ENCODE results near the gene ANXA6.

Gene ANXA6

DNA sequence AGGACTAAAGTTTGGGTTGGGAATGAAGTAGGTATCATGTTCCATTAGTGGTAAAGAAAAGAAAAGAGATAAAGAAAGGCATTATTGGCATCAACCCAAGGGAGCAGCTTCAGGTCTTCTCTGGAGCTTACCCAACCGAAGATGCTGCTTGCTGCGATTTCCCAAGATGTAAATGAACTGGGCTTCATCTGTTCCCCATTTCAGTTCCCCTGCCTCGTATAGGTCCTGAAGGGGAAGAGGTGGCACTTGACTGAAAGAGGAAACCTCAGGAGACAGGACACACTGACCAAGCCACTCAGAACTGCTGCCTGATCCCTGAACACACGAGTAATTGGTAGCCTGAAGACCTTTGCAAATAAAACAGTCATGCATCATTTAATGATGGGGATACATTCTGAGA is 24.6 kb downstream of the ANXA6 start:
- no peak for ATAC-seq
- H3K27ac Mint-ChIP-seq: no peak overlapping the region

DNA sequence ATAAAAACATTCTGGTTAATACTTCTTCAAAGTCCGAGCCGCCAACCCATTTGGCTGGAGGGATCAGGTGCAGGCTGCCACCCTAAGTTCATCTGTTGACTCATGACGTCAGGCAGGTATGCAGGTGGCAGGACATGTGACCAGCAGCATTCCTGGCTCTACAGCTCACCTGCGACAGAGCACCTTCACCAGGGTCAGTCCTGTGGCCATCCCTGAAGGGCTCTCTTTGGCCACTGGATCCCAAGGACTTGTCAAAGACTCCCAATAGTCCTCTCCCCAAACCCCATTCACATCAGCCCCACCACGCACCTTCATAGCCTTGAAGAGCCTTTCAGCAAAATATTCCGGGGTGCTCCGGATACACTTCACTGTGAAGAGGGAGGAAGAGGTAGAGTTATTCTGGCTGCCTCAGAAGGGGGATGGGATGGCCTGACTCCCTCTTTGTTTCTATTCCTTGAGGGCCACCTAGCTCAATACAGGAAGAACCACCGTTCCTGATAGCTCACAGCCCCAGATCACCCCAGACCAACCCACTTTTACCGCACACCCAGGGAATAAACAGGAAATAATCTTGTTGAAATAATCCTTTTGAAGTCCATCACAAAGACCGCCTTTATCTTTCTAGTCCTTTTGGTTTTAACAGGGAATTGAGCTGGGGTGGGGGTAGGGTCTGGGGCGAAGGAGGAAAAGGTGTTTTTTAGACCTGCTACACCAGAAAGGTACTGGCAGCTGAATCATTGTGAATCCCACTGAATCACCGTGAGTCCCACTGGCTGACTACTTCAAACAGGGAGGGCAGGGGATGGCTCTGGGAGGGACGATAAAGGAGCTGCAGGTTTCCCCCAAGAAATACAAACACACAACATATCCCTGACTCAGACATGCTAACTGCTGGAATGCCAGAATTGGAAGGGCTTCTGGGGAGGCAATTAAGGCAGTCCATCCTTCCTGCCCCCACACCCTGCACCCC is 26.4 kb downstream of the ANXA6 start:
- peak overlapping the region; percentile 93 for H3K27ac Mint-ChIP-seq
- H3K4me1 Mint-ChIP-seq: peaks cover 58% of the 10 kb centered on the region
- peaks cover 100% of the 10 kb centered on the region for H3K36me3 Mint-ChIP-seq
- no peaks in the 10 kb centered on the region for H3K9me3 Mint-ChIP-seq
- no peak for DNase-seq (ENCODE audit: low spot score in 2 of 2)
- no peak overlapping the region for H3K4me3 Mint-ChIP-seq
- ATAC-seq: no peak

More for the DNA sequence above, 24.6 kb downstream of the ANXA6 start:
- Mint-ChIP-seq H3K9me3 (no peaks in the 10 kb centered on the region), H3K4me3 (no peak overlapping the region), H3K36me3 (peaks cover 100% of the 10 kb centered on the region), H3K4me1 (peaks cover 58% of the 10 kb centered on the region)
- DNase-seq (ENCODE audit: low spot score in 2 of 2): no peak

DNA sequence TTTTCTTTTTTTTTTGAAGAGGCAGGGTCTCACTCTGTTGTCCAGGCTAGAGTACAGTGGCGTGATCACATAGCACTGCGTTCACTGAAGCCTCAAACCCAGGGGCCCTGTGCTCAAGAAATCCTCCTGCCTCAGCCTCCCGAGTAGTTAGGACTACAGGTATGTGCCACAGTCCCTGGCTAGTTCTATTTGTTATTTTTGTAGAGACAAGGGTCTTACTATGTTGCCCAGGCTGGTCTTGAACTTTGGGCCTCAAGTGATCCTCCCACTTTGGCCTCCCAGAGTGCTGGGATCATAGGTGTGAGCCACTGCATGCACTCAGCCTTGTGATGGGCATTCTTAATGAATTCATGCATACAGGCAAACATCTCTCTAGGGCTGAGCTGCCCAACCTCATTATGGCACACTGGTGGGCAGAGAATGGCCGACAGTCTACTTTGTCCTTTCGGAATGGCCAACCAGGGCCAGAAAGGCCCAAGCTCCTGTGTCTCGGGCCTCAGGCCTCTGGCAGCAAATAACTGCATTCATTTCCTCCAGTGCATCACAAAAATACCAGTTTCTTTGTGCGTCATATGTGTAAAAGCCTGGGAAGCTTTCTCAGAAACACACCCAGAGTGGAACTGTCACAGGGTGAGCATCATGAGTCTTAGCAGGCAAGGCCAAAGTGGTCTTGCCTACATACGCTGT is 27.2 kb downstream of the ANXA6 start:
- H3K4me3 Mint-ChIP-seq: no peak overlapping the region
- peak overlapping the region; percentile 87 for H3K27ac Mint-ChIP-seq
- peaks cover 61% of the 10 kb centered on the region for H3K4me1 Mint-ChIP-seq
- no peak for DNase-seq (ENCODE audit: low spot score in 2 of 2)
- no peak for ATAC-seq
- peaks cover 100% of the 10 kb centered on the region for H3K36me3 Mint-ChIP-seq
- H3K9me3 Mint-ChIP-seq: no peaks in the 10 kb centered on the region

DNA sequence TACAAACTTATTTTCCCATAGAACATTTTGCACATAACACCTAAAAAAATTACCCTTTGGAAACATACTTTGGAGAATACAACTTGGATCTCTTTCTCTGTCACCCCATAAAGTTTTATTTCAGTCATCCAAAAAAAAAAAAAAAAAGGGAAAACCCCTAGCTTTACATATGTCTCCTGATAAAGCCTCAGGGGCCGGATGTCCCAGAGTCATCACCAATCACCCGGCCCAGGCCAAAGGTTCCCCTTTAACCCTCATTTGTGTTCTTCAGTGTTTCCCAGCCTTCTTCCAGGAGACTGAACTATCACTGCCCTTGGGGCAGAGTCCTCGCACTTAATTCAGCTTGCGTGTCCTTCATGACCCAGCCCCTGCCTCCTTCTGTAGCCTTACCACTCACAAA is 28.8 kb downstream of the ANXA6 start:
- H3K27ac Mint-ChIP-seq: peak overlapping the region; percentile 87
- no peak for DNase-seq (ENCODE audit: low spot score in 2 of 2)
- H3K9me3 Mint-ChIP-seq: no peaks in the 10 kb centered on the region
- H3K36me3 Mint-ChIP-seq: peaks cover 100% of the 10 kb centered on the region
- H3K4me1 Mint-ChIP-seq: peaks cover 66% of the 10 kb centered on the region
- H3K4me3 Mint-ChIP-seq: no peak overlapping the region
- ATAC-seq: no peak

DNA sequence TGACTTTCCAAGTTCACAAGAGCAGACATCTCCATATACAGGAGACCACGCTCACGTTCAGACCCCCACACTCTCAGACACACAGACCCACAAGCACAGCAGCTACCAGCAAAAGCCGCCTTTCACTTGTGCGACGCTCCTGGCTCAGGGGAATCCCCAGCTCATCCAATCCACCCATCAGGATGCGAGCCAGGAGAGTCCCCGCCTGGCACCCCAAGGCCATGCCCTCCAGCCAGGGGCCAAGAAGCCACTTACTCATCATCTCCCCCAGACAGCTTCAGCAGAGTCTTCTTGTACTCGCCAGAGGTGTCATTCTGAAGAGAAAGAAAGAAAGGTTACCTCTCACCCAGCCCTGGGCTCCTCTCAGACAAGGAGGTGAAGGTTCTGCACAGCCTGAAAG is 29.7 kb downstream of the ANXA6 start:
- no peaks in the 10 kb centered on the region for H3K9me3 Mint-ChIP-seq
- H3K4me1 Mint-ChIP-seq: peaks cover 68% of the 10 kb centered on the region
- no peak overlapping the region for H3K4me3 Mint-ChIP-seq
- DNase-seq (ENCODE audit: low spot score in 2 of 2) (no peak), ATAC-seq (no peak)
- peaks cover 100% of the 10 kb centered on the region for H3K36me3 Mint-ChIP-seq
- peak overlapping the region; percentile 82 for H3K27ac Mint-ChIP-seq

DNA sequence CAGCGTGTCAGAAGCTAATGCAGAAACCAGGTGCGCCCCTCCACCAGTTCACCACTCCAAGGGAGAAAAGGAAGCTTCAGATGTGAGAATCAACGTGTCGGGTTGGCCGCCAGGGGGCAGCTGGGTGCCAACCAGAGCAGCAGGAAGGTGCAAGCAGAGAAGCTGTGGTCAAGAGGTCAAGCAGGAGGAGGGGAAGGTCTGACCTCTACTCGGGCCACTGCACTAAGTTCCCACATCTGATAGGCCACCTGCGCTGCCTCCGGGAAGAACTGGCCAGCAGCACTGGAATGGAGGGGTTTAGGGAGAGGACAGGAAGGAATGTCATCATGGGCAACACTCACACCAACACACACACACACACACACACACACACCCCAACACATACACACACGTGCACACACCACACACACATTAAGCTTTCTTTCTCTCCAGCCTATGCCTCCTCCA is 31.4 kb downstream of the ANXA6 start:
- H3K4me3 Mint-ChIP-seq: no peak overlapping the region
- DNase-seq (ENCODE audit: low spot score in 2 of 2): peak; percentile 44 to 78
- H3K27ac Mint-ChIP-seq: peak overlapping the region; percentile 82
- peaks cover 100% of the 10 kb centered on the region for H3K36me3 Mint-ChIP-seq
- H3K4me1 Mint-ChIP-seq: peaks cover 54% of the 10 kb centered on the region
- H3K9me3 Mint-ChIP-seq: no peaks in the 10 kb centered on the region
- ATAC-seq: peak; percentile 50

DNA sequence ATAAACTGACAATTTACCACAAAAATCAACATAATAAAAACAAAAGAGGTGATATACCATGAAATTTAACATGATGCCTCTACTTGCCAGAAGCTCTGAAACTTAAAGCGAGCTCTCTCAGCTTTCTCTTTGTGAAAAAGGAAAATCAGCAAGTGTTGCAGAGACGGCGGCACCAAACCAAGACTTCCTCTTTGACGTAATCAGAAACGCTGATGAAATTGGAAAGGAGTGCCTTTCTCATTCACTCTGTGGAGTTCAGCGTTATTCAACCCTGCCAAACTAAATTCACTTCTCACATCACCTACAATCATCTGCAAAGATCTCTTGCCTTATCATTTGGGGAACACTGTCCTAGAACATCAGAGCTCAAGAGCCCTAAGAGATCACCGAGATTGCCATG is 32.2 kb downstream of the ANXA6 start:
- peaks cover 100% of the 10 kb centered on the region for H3K36me3 Mint-ChIP-seq
- H3K4me1 Mint-ChIP-seq: peaks cover 54% of the 10 kb centered on the region
- H3K9me3 Mint-ChIP-seq: no peaks in the 10 kb centered on the region
- peak; percentile 26 for ATAC-seq
- H3K4me3 Mint-ChIP-seq: no peak overlapping the region
- H3K27ac Mint-ChIP-seq: peak overlapping the region; percentile 82
- no peak for DNase-seq (ENCODE audit: low spot score in 2 of 2)

DNA sequence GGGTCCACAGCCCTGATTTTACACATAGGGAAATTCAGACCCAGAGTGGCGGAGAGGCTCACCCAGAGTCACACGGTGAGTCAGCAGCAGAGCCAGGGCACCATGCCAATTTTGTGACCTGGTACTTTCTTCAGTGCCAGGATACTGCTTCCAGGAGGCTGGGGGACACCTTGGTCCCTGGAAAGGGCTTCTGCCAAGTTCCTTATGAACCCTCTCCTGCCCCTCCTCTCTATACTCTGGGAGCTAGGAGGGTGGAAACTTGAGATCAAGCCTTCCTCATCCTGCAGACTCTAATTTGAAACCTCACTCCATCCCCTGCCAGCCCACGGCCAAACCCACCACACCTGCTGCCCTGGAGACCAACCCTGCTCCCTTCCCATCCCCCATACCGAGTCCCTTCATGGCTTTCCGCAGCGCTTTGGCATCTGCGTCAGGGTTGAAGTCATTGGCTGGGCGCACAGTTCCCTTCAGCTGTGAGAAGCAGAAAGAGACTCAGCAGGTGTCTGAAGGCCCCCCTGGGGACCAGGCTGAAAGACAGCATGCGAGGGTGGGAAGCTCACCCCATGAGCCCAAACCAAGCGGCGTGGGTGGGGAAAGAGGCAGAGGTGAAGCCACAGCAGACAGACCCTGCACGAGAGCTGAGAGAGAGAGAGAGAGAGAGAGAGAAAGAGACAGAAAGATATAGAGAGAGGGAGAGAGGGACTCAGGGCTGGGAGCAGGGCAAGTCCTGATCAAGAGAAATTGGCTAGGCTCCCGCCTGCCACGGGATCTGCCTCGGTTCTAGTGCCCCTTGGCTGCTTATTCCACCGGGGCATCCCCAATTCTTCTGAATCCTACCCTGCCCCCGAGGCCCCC is 33.5 kb downstream of the ANXA6 start:
- peaks cover 48% of the 10 kb centered on the region for H3K4me1 Mint-ChIP-seq
- ATAC-seq (peak; percentile 66), DNase-seq (ENCODE audit: low spot score in 2 of 2) (peak in 1 of 2 donors; percentile 58)

DNA sequence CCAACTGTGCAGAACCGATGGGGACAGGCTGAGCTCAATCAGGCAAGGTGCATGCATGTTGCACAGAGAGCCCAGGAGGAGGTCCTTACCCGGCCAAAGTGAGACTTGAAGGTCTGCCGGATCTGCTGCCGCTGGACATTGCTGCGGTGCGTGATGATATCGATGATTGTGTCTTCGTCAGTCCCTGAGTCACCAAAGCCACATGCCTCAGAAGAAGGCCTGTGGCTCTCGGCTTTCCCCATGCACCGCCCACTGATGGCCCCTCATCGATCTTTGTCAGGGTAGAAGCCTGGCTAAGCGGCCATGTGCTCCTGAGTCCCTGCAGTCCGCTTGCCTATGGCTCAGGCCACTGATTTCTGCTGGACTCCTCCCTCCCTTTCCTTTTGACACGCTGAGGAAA is 34.8 kb downstream of the ANXA6 start:
- peaks cover 42% of the 10 kb centered on the region for H3K4me1 Mint-ChIP-seq
- H3K4me3 Mint-ChIP-seq: no peak overlapping the region
- ATAC-seq: peak; percentile 19
- DNase-seq (ENCODE audit: low spot score in 2 of 2): no peak
- H3K27ac Mint-ChIP-seq: peak overlapping the region; percentile 94
- peaks cover 100% of the 10 kb centered on the region for H3K36me3 Mint-ChIP-seq
- H3K9me3 Mint-ChIP-seq: no peaks in the 10 kb centered on the region

More for the DNA sequence above, 33.5 kb downstream of the ANXA6 start:
- peak overlapping the region; percentile 94 for H3K27ac Mint-ChIP-seq
- peak overlapping the region; percentile 40 for H3K4me3 Mint-ChIP-seq
- H3K9me3 Mint-ChIP-seq: no peaks in the 10 kb centered on the region
- peaks cover 100% of the 10 kb centered on the region for H3K36me3 Mint-ChIP-seq

DNA sequence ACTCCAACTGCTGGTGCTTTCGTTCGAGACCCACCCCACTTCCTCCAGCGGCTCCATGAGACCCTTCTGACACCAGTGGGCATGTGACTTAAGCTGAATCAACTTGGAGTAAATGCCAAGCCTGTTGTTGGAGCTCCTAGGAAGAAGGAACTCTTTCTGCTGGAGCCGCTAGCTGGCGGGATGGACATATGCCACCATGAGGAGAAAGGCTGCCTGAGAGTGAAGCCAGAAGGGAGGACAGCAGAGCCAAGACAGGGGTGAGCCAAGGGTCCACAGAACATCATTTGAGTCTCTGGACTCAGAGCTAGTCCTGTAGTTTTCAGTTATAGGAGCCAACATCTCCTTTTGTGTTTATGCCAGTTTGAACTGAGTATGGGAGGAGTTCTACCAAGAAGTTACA is 35.9 kb downstream of the ANXA6 start:
- Mint-ChIP-seq H3K27ac (peak overlapping the region; percentile 94), H3K4me3 (no peak overlapping the region), H3K9me3 (no peaks in the 10 kb centered on the region), H3K4me1 (peaks cover 38% of the 10 kb centered on the region), H3K36me3 (peaks cover 100% of the 10 kb centered on the region)
- no peak for DNase-seq (ENCODE audit: low spot score in 2 of 2)
- no peak for ATAC-seq

DNA sequence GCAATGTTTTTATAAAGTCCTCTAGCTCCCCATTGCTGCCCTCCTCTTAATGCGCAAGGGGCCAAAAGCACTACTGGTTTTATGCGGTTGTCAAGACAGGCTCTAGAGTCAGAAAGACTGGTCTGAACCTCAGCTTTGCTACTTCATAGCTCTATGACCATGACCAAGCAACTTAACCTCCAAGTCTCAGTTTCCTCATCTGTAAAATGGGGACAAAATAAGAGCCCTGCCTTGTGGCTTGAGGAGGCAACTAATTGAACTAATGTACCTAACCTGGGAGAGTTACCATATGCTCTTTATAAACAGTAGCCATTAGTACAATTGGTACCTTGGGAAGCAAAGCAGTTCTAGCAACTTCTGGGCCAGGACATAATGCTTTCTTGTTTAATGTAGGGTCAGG is 36.5 kb downstream of the ANXA6 start:
- Mint-ChIP-seq H3K4me1 (peaks cover 35% of the 10 kb centered on the region), H3K4me3 (no peak overlapping the region), H3K9me3 (no peaks in the 10 kb centered on the region), H3K27ac (peak overlapping the region; percentile 88), H3K36me3 (peaks cover 100% of the 10 kb centered on the region)
- DNase-seq (ENCODE audit: low spot score in 2 of 2) (no peak), ATAC-seq (no peak)

DNA sequence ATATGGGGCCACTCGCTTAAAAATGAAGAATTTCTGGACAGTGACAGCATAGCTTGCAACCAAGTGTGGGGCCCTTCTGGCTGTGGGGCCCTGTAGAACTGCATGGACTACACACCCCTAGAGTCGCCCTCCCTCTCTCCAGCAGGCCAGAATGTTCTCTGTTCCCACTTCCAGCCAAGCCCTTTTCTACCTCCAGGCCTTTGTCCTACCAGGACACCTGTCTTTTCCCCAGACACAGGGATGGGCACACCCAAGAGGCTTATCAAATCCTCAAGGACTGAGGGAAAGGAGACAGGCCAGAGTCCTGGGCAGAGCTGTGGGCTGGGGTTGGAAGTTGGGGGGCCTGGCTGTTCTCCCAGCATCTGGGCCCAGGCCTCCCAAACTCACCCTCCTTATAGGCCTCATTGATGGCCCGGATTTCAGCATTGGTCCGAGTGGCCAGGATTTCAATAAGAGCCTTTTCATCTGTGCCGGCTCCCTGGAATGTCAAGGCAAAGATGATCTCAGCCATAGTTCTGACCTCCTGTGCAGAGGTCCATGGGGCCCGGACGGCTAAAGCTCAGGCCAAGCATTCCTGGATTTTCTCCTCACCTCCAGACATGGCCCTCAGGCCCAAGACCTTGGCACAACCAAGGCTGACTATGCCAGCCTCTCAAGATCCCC is 38.5 kb downstream of the ANXA6 start:
- H3K4me3 Mint-ChIP-seq: no peak overlapping the region
- no peak for ATAC-seq
- peak overlapping the region; percentile 89 for H3K27ac Mint-ChIP-seq
- H3K36me3 Mint-ChIP-seq: peaks cover 100% of the 10 kb centered on the region
- DNase-seq (ENCODE audit: low spot score in 2 of 2): no peak
- H3K9me3 Mint-ChIP-seq: no peaks in the 10 kb centered on the region
- peaks cover 22% of the 10 kb centered on the region for H3K4me1 Mint-ChIP-seq

DNA sequence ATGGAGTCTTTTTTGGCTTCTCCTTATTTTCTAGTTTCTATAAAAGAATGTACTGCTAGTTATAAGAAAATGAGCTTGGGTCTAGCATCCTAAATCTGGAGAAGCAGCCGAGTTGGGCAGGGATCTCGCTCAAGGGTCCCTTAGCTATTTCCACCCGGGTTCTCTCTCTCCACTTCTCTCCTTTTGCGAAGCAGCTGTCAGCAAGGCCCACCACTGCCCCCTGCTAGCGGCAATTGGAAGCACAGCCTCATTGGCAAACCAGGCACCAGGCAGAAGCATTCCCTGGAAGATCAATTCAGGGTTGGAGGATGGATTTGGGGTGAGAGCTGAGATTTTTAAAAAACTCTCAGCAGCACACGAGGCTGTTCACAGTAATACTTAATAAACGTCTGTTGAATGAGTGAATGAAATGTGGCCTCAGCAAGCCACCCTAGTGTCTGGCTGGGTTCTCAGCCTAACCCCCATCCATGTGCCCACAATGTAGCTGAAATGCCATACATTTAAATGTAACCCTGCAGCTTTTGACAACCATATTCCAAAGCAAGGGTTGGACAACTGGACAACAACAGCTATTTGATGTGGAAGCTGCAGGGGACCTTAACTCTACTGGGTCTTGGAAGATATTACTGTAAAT is 42.2 kb downstream of the ANXA6 start:
- H3K36me3 Mint-ChIP-seq: peaks cover 100% of the 10 kb centered on the region
- H3K4me3 Mint-ChIP-seq: no peak overlapping the region
- DNase-seq (ENCODE audit: low spot score in 2 of 2) (peak; percentile 61 to 84), ATAC-seq (peak; percentile 68)
- H3K4me1 Mint-ChIP-seq: peaks cover 24% of the 10 kb centered on the region
- H3K9me3 Mint-ChIP-seq: no peaks in the 10 kb centered on the region
- no peak overlapping the region for H3K27ac Mint-ChIP-seq

DNA sequence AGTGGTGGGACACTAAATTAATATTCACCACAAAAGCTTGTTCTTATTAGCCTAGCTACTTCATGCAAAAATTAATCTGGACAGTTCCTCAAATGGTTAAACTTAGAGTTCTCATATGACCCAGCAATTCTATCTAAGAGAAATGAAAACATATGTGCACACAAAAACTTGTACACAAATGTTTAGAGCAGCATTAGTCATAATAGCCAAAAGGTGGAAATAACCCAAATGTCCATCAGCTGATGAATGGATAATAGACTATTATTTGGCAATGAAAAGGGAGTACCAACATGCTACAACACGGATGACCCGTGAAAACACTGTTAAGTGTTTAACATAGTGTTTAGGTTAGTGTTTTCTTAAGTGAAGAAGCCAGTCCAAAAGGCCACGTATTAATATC is 43.9 kb downstream of the ANXA6 start:
- ATAC-seq (no peak), DNase-seq (ENCODE audit: low spot score in 2 of 2) (no peak)
- Mint-ChIP-seq H3K36me3 (peaks cover 100% of the 10 kb centered on the region), H3K27ac (no peak overlapping the region), H3K4me1 (peaks cover 24% of the 10 kb centered on the region), H3K9me3 (no peaks in the 10 kb centered on the region), H3K4me3 (no peak overlapping the region)
